Daoy (cell line): ENCODE measurements around the gene QPCT. TPM values are rescaled to one million over a fixed set of nuclear protein-coding genes. Genes with fewer than 3 reads are reported as not detected.
"Not testable (repeated sequence)": the region's sequence is repeated elsewhere in the genome, so short reads cannot be mapped to it uniquely, and the experiment has no call there.

Experiments used
- DNase-seq: peaks from one replicate; pipeline ENCODE4 v3.0.0-alpha.2; 2015; ENCODE audit warnings: low read depth
- total RNA-seq: library from RNA; depleted of rRNA; stranded (reverse); fragments of >200 nt; shearing (Covaris generic); gene quantifications from 2 replicates; pipeline ENCODE4 v1.2.3, GENCODE V29; 2014

QPCT gene
- total RNA-seq, 1 experiment from 2014 or later: 42.6 TPM

- peak; percentile 97 for DNase-seq
Observed at GRCh38 chr2:37389989-37390765, 45.7 kb downstream of the QPCT start.

- peak; percentile 7 for DNase-seq
Observed at GRCh38 chr2:37390777-37391176, 46.3 kb downstream of the QPCT start.

- DNase-seq: no peak
Observed at GRCh38 chr2:37391711-37392110, 47.3 kb downstream of the QPCT start.

GRCh38 chr2:37392428-37392827, 48.0 kb downstream of the QPCT start:
- no peak for DNase-seq

- DNase-seq: no peak
Observed at GRCh38 chr2:37394263-37394662, 49.8 kb downstream of the QPCT start.

- DNase-seq: no peak
Observed at GRCh38 chr2:37394796-37395555, 50.5 kb downstream of the QPCT start.

- no peak for DNase-seq
Observed at GRCh38 chr2:37396890-37397565, 52.6 kb downstream of the QPCT start.

- no peak for DNase-seq
Observed at GRCh38 chr2:37398990-37399389, 54.6 kb downstream of the QPCT start.

GRCh38 chr2:37400041-37400440, 55.6 kb downstream of the QPCT start:
- DNase-seq: no peak

- DNase-seq: no peak
Observed at GRCh38 chr2:37402636-37403035, 58.2 kb downstream of the QPCT start.

- DNase-seq: no peak
Observed at GRCh38 chr2:37405781-37406180, 61.4 kb downstream of the QPCT start.

- DNase-seq: no peak
Observed at GRCh38 chr2:37412231-37412630, 67.8 kb downstream of the QPCT start.

- not testable (repeated sequence) for DNase-seq
Observed at GRCh38 chr2:37413911-37414469, 69.6 kb downstream of the QPCT start.

- peak; percentile 51 for DNase-seq
Observed at GRCh38 chr2:37414470-37414949, 70.1 kb downstream of the QPCT start.

- peak; percentile 66 for DNase-seq
Observed at GRCh38 chr2:37415128-37415820, 70.8 kb downstream of the QPCT start.

- DNase-seq: peak; percentile 74
Observed at GRCh38 chr2:37417321-37417720, 72.9 kb downstream of the QPCT start.

- no peak for DNase-seq
Observed at GRCh38 chr2:37418956-37419355, 74.5 kb downstream of the QPCT start.

- DNase-seq: no peak
Observed at GRCh38 chr2:37421686-37422085, 77.3 kb downstream of the QPCT start.

GRCh38 chr2:37422816-37423215, 78.4 kb downstream of the QPCT start:
- no peak for DNase-seq
